SU-DHL-6 (cell line): ENCODE results near the gene INTS7.

ENCODE experiments used
- H2AFZ ChIP-seq: fragments of 200-600 bp; sonication (generic); 2 replicates; pipeline ENCODE4 v1.6.1; 2014; ENCODE audit warnings: low read depth, mild to moderate bottlenecking, moderate library complexity, mixed read lengths, antibody characterized with exemption, low read length; ENCODE audit not compliant: severe bottlenecking
- H3F3A ChIP-seq: fragments of 200-600 bp; shearing (Covaris generic); 2 replicates; pipeline ENCODE4 v1.6.0; 2016; ENCODE audit warnings: antibody characterized with exemption, mild to moderate bottlenecking; ENCODE audit not compliant: insufficient read depth
- H3K27ac ChIP-seq: fragments of 200-600 bp; sonication (generic); 2 replicates; pipeline ENCODE4 v1.5.1; 2016; ENCODE audit warnings: low read depth, mild to moderate bottlenecking, low read length, moderate library complexity, mixed read lengths
- H3K27me3 ChIP-seq: fragments of 200-600 bp; sonication (generic), shearing (Covaris generic); 2 replicates; pipeline ENCODE4 v1.6.0; 2014; ENCODE audit warnings: mild to moderate bottlenecking, low read length
- H3K36me3 ChIP-seq: fragments of 200-600 bp; sonication (generic); 2 replicates; pipeline ENCODE4 v1.6.1; 2014; ENCODE audit warnings: mild to moderate bottlenecking, low read length, mixed read lengths
- H3K4me2 ChIP-seq: fragments of 300-600, 200-600 bp; shearing (Covaris generic), sonication (generic); 2 replicates; pipeline ENCODE4 v1.6.0; 2014; ENCODE audit warnings: low read length, low read depth, mild to moderate bottlenecking; ENCODE audit not compliant: poor library complexity, severe bottlenecking
- H3K4me3 ChIP-seq: fragments of 200-600 bp; sonication (generic); 2 replicates; pipeline ENCODE4 v1.5.1; 2014; ENCODE audit warnings: antibody characterized with exemption, low read length, mild to moderate bottlenecking, mixed read lengths; ENCODE audit not compliant: insufficient read depth, poor library complexity, severe bottlenecking
- H3K79me2 ChIP-seq: fragments of 200-600 bp; sonication (generic); 2 replicates; pipeline ENCODE4 v1.6.1; 2014; ENCODE audit warnings: mild to moderate bottlenecking, low read length, moderate library complexity; ENCODE audit not compliant: insufficient read depth
- H3K9ac ChIP-seq: fragments of 200-600 bp; sonication (generic); 2 replicates; pipeline ENCODE4 v1.7.0; 2014; ENCODE audit warnings: mild to moderate bottlenecking, low read length
- H3K9me2 ChIP-seq: fragments of 200-600 bp; sonication (generic); replicated peaks from 2 replicates; pipeline ENCODE4 v1.6.1; 2014; ENCODE audit warnings: low read length; ENCODE audit not compliant: insufficient read depth
- H3K9me3 ChIP-seq: fragments of 200-600 bp; sonication (generic); 2 replicates; pipeline ENCODE4 v1.6.1; 2014; ENCODE audit warnings: low read length, mixed read lengths; ENCODE audit not compliant: insufficient read depth
- H4K20me1 ChIP-seq: fragments of 200-600 bp; sonication (generic); 2 replicates; pipeline ENCODE4 v1.6.1; 2014; ENCODE audit warnings: low read depth, mild to moderate bottlenecking, antibody characterized with exemption, low read length, moderate library complexity, mixed read lengths
- EZH2phosphoT487 ChIP-seq: fragments of 200-600 bp; sonication (generic), shearing (Covaris generic); conservative IDR thresholded peaks from 2 replicates; pipeline ENCODE4 v1.6.1; 2018; ENCODE audit warnings: mild to moderate bottlenecking, antibody characterized with exemption, low read length, moderate library complexity, mixed read lengths
- TF ChIP-seq, protein P1 (sequence below): fragments of 200-600 bp; sonication (generic); IDR thresholded peaks from one replicate; pipeline ENCODE4 v1.5.1; 2017; ENCODE audit warnings: antibody characterized with exemption, mild to moderate bottlenecking, low read length, moderate library complexity; ENCODE audit not compliant: insufficient read depth, poor library complexity, severe bottlenecking

The INTS7 gene

DNA sequence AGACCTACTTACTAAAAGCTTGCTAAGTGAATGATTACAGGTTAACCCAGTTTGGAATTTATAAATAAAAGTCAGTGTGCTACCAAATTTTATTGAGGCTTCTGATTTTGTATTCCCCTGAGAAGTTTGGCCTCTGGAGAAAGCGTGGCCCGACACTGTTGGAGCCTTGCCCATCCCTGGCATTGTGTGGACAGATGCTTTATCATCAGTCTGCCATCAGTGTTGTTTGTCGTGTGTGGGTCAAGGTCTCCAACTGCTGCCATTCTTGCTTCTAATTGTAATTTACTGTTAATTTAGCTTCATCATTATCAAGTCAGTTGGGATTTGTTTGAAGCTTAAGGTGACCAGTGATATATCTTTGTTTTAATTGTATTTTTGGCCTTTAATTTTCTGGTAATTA is 142.8 kb downstream of the INTS7 start:
- Histone ChIP-seq H3K4me3 (no peak overlapping the region), H3K9ac (no peak overlapping the region), H2AFZ (no peak overlapping the region), H3K27ac (no peak overlapping the region), H3K36me3 (no peaks in the 10 kb centered on the region), H3K9me2 (no peaks in the 10 kb centered on the region), H4K20me1 (no peaks in the 10 kb centered on the region), H3F3A (no peaks in the 10 kb centered on the region), H3K9me3 (no peaks in the 10 kb centered on the region), H3K27me3 (0 out of 2 replicates have a peak, but pooled peaks cover 4% of the 10 kb centered on the region), H3K79me2 (no peaks in the 10 kb centered on the region), H3K4me2 (no peak overlapping the region)
- no peak for TF ChIP-seq EZH2phosphoT487
- TF ChIP-seq, protein P1, sequence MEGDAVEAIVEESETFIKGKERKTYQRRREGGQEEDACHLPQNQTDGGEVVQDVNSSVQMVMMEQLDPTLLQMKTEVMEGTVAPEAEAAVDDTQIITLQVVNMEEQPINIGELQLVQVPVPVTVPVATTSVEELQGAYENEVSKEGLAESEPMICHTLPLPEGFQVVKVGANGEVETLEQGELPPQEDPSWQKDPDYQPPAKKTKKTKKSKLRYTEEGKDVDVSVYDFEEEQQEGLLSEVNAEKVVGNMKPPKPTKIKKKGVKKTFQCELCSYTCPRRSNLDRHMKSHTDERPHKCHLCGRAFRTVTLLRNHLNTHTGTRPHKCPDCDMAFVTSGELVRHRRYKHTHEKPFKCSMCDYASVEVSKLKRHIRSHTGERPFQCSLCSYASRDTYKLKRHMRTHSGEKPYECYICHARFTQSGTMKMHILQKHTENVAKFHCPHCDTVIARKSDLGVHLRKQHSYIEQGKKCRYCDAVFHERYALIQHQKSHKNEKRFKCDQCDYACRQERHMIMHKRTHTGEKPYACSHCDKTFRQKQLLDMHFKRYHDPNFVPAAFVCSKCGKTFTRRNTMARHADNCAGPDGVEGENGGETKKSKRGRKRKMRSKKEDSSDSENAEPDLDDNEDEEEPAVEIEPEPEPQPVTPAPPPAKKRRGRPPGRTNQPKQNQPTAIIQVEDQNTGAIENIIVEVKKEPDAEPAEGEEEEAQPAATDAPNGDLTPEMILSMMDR, result no peak

DNA sequence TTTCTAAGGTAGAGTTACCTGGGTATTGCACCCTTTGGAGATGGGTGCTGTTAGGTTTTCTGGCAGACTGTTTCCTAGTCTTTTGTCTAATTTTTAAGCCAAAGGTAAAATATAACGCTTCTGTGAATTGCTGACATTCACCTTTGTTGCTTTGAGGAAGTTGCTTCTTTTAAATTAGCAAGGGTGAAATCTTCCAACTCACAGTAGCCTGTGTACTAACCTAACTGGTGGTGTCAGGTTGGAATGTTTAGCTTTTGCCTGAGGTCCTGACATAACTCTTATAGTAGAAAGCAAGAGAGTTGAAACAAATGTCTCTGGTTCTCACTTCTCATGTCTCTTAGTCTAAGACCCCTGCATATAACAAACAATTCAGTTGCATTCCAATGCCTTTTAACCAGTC is 143.6 kb downstream of the INTS7 start:
- no peaks in the 10 kb centered on the region for H3K36me3 ChIP-seq
- no peaks in the 10 kb centered on the region for H4K20me1 ChIP-seq
- no peaks in the 10 kb centered on the region for H3F3A ChIP-seq
- H3K9me3 ChIP-seq, result no peaks in the 10 kb centered on the region
- no peak overlapping the region for H3K4me2 ChIP-seq
- H3K27ac ChIP-seq, result no peak overlapping the region
- H2AFZ ChIP-seq, result no peak overlapping the region
- H3K27me3 ChIP-seq, result 0 out of 2 replicates have a peak, but pooled peaks cover 4% of the 10 kb centered on the region
- H3K9ac ChIP-seq, result no peak overlapping the region
- no peaks in the 10 kb centered on the region for H3K79me2 ChIP-seq
- TF ChIP-seq, protein P1, result no peak
- no peak for TF ChIP-seq EZH2phosphoT487
- no peak overlapping the region for H3K4me3 ChIP-seq
- H3K9me2 ChIP-seq, result no peaks in the 10 kb centered on the region
